Loucy (cell line): Measurements from ENCODE around the gene CACNB1.

Experiments used
- H2AFZ ChIP-seq: fragments of 200-600 bp; sonication (generic); 2 replicates; pipeline ENCODE4 v1.6.0; 2016; ENCODE audit warnings: antibody characterized with exemption, mild to moderate bottlenecking, low read length, moderate library complexity
- H3F3A ChIP-seq: fragments of 200-600 bp; 2 replicates; pipeline ENCODE4 v1.6.0; 2016; ENCODE audit warnings: antibody characterized with exemption, low read depth, mild to moderate bottlenecking
- H3K27me3 ChIP-seq: fragments of 200-600 bp; sonication (generic); 2 replicates; pipeline ENCODE4 v1.6.1; 2014; ENCODE audit warnings: low read length, mild to moderate bottlenecking; ENCODE audit not compliant: insufficient read depth, poor library complexity, severe bottlenecking
- H3K36me3 ChIP-seq: fragments of 200-600 bp; sonication (generic); 2 replicates; pipeline ENCODE4 v1.6.1; 2016; ENCODE audit warnings: low read length; ENCODE audit not compliant: insufficient read depth
- H3K4me1 ChIP-seq: fragments of 200-600 bp; sonication (generic); 2 replicates; pipeline ENCODE4 v1.5.1; 2014; ENCODE audit warnings: low read length, mild to moderate bottlenecking; ENCODE audit not compliant: insufficient read depth, poor library complexity, severe bottlenecking
- H3K4me2 ChIP-seq: fragments of 200-600 bp; sonication (generic); 2 replicates; pipeline ENCODE4 v1.6.0; 2014; ENCODE audit warnings: antibody characterized with exemption, low read length, low read depth, mild to moderate bottlenecking; ENCODE audit not compliant: poor library complexity, severe bottlenecking
- H3K4me3 ChIP-seq: fragments of 200-600 bp; sonication (generic); 2 replicates; pipeline ENCODE4 v1.5.1; 2014; ENCODE audit warnings: low read length, mild to moderate bottlenecking, mixed read lengths; ENCODE audit not compliant: poor library complexity, severe bottlenecking
- H3K79me2 ChIP-seq: fragments of 200-600 bp; sonication (generic); 2 replicates; pipeline ENCODE4 v1.6.1; 2014; ENCODE audit warnings: low read length; ENCODE audit not compliant: insufficient read depth
- H3K9ac ChIP-seq: fragments of 200-600 bp; sonication (generic); 2 replicates; pipeline ENCODE4 v1.6.0; 2014; ENCODE audit warnings: mild to moderate bottlenecking, low read depth, low read length, moderate library complexity; ENCODE audit not compliant: poor library complexity, severe bottlenecking
- H3K9me2 ChIP-seq: fragments of 200-600 bp; sonication (generic); replicated peaks from 2 replicates; pipeline ENCODE4 v1.6.1; 2016; ENCODE audit warnings: low read depth, low read length, mixed read lengths
- H3K9me3 ChIP-seq: fragments of 200-600 bp; sonication (generic); 2 replicates; pipeline ENCODE4 v1.6.1; 2014; ENCODE audit warnings: mild to moderate bottlenecking, antibody characterized with exemption, low read length, low read depth; ENCODE audit not compliant: insufficient read depth
- H4K20me1 ChIP-seq: fragments of 200-600 bp; sonication (generic); 2 replicates; pipeline ENCODE4 v1.6.0; 2014; ENCODE audit warnings: antibody characterized with exemption, low read length, mild to moderate bottlenecking; ENCODE audit not compliant: insufficient read depth, poor library complexity, severe bottlenecking
- CTCF ChIP-seq: fragments of 200-600 bp; sonication (generic); conservative IDR thresholded peaks from 2 replicates; pipeline ENCODE4 v1.5.1; 2014; ENCODE audit warnings: mild to moderate bottlenecking, antibody characterized with exemption, low read length
- EZH2phosphoT487 ChIP-seq: fragments of 200-600 bp; IDR thresholded peaks from 2 replicates; pipeline ENCODE4 v1.6.1; 2018; ENCODE audit warnings: antibody characterized with exemption, mild to moderate bottlenecking, moderate library complexity, borderline replicate concordance

Gene CACNB1

GRCh38 chr17:39229274-39229913 is 31.9 kb upstream of the CACNB1 start:
- H3K9ac ChIP-seq: no peak overlapping the region
- H3K79me2 ChIP-seq: no peaks in the 10 kb centered on the region
- H4K20me1 ChIP-seq: no peaks in the 10 kb centered on the region
- H3K4me3 ChIP-seq: no peak overlapping the region
- no peaks in the 10 kb centered on the region for H3K9me2 ChIP-seq
- peaks cover 12% of the 10 kb centered on the region for H3K4me1 ChIP-seq
- H3F3A ChIP-seq: no peaks in the 10 kb centered on the region
- no peak overlapping the region for H2AFZ ChIP-seq
- TF ChIP-seq CTCF (no peak), EZH2phosphoT487 (no peak)
- no peaks in the 10 kb centered on the region for H3K36me3 ChIP-seq
- no peaks in the 10 kb centered on the region for H3K27me3 ChIP-seq
- no peak overlapping the region for H3K4me2 ChIP-seq
- H3K9me3 ChIP-seq: no peaks in the 10 kb centered on the region

GRCh38 chr17:39227364-39227919 is 30.0 kb upstream of the CACNB1 start:
- H3K79me2 ChIP-seq: no peaks in the 10 kb centered on the region
- no peaks in the 10 kb centered on the region for H3K9me2 ChIP-seq
- H3K9me3 ChIP-seq: no peaks in the 10 kb centered on the region
- no peak for TF ChIP-seq CTCF
- no peak overlapping the region for H3K4me2 ChIP-seq
- no peak overlapping the region for H3K4me3 ChIP-seq
- H3K27me3 ChIP-seq: no peaks in the 10 kb centered on the region
- no peaks in the 10 kb centered on the region for H4K20me1 ChIP-seq
- no peak overlapping the region for H2AFZ ChIP-seq
- H3F3A ChIP-seq: no peaks in the 10 kb centered on the region
- H3K36me3 ChIP-seq: no peaks in the 10 kb centered on the region
- H3K9ac ChIP-seq: no peak overlapping the region
- H3K4me1 ChIP-seq: peaks cover 12% of the 10 kb centered on the region

- H3K4me2 ChIP-seq: no peak overlapping the region
- H3K9me2 ChIP-seq: no peaks in the 10 kb centered on the region
- H3K4me1 ChIP-seq: no peaks in the 10 kb centered on the region
- no peaks in the 10 kb centered on the region for H3K36me3 ChIP-seq
- TF ChIP-seq EZH2phosphoT487: no peak
- TF ChIP-seq CTCF: no peak
- H3K27me3 ChIP-seq: no peaks in the 10 kb centered on the region
- H4K20me1 ChIP-seq: no peaks in the 10 kb centered on the region
- no peaks in the 10 kb centered on the region for H3F3A ChIP-seq
- no peak overlapping the region for H3K9ac ChIP-seq
- no peaks in the 10 kb centered on the region for H3K9me3 ChIP-seq
- no peak overlapping the region for H3K4me3 ChIP-seq
- H2AFZ ChIP-seq: no peak overlapping the region
- no peaks in the 10 kb centered on the region for H3K79me2 ChIP-seq
Observed at GRCh38 chr17:39225959-39226683, 28.7 kb upstream of the CACNB1 start.
